NCI-H2227 (cell line): ENCODE measurements around the gene MCOLN1.
"Not testable (repeated sequence)": the region's sequence is repeated elsewhere in the genome, so short reads cannot be mapped to it uniquely, and the experiment has no call there.

ENCODE experiments used
- DNase-seq: peaks from one replicate; lab custom pipeline; 2025; ENCODE audit not compliant: unreplicated experiment; lab: John Stamatoyannopoulos, UW

MCOLN1 gene

DNA sequence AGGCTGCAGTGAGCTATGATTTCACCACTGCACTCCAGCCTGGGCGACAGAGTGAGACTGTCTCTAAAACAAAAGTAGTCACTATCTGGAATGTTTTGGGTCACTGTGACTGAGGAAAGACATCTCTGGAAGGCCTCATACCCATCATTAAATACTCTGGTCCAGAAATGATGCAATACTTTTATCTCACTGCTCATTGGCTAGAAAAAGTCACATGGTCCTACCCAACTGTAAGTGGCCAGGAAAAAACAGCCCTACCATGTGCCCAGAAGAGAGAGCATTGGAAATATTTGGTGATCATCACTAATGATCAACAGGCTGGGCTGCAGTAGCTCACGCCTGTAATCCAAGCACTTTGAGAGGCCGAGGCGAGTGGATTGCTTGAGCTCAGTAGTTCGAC is 42.9 kb downstream of the MCOLN1 start:
- DNase-seq, result no peak

- DNase-seq, result no peak
These were observed 48.3 kb downstream of the MCOLN1 start for GRCh38 chr19:7570761-7571160.

DNA sequence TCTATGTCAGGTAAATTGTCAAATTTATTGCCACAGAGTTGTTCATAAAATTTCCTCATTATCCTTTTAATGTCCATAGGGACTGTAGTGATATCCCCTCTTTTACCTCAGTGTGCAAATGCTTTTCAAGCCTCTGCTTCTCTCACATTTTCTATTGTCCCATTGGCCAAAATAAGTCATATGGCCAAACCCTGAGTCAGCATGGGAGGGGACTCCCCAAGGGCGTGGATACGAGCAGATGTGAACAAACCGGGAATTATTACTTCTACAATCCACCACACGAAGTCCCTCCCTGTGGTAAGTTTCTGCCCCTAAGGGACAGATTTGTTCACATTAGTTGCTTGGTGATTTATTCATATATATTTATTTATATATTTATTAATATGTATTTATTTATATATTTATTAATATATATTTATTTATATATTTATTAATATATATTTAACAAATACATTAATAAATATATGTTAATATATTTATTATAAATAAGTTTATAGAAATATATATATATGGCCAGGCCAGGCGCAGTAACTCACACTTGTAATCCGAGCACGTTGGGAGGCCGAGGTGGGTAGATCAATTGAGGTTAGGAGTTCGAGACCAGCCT is 53.1 kb downstream of the MCOLN1 start:
- no peak for DNase-seq

- not testable (repeated sequence) for DNase-seq
These were observed 55.0 kb downstream of the MCOLN1 start for GRCh38 chr19:7577422-7577821.

DNA sequence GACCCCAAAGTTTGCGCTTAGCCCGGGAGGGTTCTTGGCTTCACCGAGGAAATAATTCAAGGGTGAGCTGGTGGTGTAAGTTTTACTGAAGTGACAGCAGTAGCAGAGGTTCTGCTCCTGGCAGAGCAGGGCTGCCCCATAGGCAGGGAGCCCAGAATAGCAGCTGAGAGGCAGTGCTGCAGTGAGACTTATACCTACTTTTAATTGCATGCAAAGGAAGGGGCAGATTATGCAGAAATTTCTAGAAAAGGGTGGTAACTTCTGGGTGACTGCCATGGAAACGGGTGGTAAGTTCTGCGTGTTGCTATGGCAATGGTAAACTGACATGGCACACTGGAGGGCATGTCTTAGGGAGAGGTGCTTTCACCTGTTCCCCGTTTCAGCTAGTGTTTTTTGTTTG is 55.7 kb downstream of the MCOLN1 start:
- no peak for DNase-seq

GRCh38 chr19:7579182-7579581 is 56.8 kb downstream of the MCOLN1 start:
- DNase-seq, result no peak

DNA sequence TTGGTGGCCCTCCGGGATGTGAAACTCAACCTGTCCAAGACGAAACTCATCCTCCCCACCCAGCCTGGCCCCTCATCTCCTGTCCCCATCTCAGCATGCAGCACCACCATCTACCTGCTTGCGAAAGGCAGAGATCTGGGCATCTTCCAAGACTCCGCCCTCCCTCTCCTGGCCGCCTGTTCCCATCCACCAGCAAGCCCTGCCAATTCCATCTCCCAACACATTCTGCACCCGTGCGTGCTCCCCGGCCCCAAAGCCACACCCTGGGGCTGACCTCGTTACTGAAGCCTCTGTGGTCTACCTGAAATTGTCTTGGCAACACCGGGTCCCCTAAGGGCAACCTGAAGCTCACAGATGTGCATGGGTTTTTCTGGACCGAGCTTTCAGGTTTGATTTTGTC is 60.0 kb downstream of the MCOLN1 start:
- DNase-seq, result no peak
